WERI-Rb-1 (cell line): ENCODE measurements around the gene CENPP.

Source experiments
- DNase-seq: peaks from one replicate; pipeline ENCODE4 v3.0.0-alpha.2; 2020
- H3K27ac ChIP-seq: fragments of 250-450 bp; sonication (Bioruptor Pico); 2 replicates; pipeline ENCODE4 v1.5.1; 2020; ENCODE audit warnings: mild to moderate bottlenecking, moderate library complexity
- H3K27me3 ChIP-seq: fragments of 250-450 bp; sonication (Bioruptor Pico); 2 replicates; pipeline ENCODE4 v1.5.1; 2021; ENCODE audit warnings: mild to moderate bottlenecking, low read depth, moderate library complexity; ENCODE audit not compliant: insufficient read depth, severe bottlenecking
- H3K36me3 ChIP-seq: fragments of 250-450 bp; sonication (Bioruptor Pico); 2 replicates; pipeline ENCODE4 v1.5.1; 2020; ENCODE audit warnings: mild to moderate bottlenecking, moderate library complexity
- H3K4me3 ChIP-seq: 2 replicates; pipeline ENCODE4 v1.5.1; 2011; ENCODE audit warnings: low read depth, mild to moderate bottlenecking, control low read depth, low read length
- H3K9me3 ChIP-seq: fragments of 250-450 bp; sonication (Bioruptor Pico); 2 replicates; pipeline ENCODE4 v1.5.1; 2021; ENCODE audit warnings: mild to moderate bottlenecking, moderate library complexity; ENCODE audit not compliant: severe bottlenecking
- TF ChIP-seq, protein P1 (sequence below): IDR thresholded peaks from 2 replicates; pipeline ENCODE4 v1.5.1; 2011; ENCODE audit warnings: low read depth, mild to moderate bottlenecking, control low read depth, inconsistent platforms, low read length

CENPP gene

DNA sequence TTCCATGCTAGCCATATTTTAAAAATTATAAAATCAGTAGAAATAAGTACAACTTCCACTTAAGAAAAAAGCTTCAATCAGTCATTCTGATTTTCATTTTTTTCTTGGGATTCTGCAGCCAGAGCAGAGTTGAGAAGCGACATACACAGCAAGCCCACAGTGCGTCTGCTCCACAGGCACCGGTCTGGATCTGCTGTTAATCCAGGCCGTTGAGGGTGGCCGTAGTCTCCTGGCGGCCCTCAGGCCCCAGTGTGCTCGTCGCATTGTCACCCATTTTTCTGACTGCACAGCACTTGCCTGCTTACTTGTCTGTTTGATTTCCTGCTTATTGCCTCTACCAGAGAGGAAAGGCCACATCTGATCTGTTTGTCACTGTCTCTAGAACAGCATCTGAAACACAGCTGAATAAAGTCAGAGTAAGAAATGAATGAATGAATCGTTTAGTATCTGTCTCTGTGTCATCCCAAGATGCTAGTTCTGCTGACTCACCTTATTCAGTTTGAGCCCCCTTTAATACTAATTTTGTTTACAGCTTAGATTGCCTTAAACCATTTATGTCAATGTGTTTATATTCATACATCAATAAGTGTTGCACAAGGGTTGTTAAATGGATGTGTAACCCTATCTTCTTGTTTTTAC, 168.1 kb downstream of the CENPP start:
- peak; percentile 18 for DNase-seq
- Histone ChIP-seq H3K27me3 (no peaks in the 10 kb centered on the region), H3K36me3 (no peaks in the 10 kb centered on the region), H3K9me3 (no peaks in the 10 kb centered on the region), H3K4me3 (no peak overlapping the region), H3K27ac (peak overlapping the region; percentile 23)
- TF ChIP-seq, protein P1, sequence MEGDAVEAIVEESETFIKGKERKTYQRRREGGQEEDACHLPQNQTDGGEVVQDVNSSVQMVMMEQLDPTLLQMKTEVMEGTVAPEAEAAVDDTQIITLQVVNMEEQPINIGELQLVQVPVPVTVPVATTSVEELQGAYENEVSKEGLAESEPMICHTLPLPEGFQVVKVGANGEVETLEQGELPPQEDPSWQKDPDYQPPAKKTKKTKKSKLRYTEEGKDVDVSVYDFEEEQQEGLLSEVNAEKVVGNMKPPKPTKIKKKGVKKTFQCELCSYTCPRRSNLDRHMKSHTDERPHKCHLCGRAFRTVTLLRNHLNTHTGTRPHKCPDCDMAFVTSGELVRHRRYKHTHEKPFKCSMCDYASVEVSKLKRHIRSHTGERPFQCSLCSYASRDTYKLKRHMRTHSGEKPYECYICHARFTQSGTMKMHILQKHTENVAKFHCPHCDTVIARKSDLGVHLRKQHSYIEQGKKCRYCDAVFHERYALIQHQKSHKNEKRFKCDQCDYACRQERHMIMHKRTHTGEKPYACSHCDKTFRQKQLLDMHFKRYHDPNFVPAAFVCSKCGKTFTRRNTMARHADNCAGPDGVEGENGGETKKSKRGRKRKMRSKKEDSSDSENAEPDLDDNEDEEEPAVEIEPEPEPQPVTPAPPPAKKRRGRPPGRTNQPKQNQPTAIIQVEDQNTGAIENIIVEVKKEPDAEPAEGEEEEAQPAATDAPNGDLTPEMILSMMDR: no peak

DNA sequence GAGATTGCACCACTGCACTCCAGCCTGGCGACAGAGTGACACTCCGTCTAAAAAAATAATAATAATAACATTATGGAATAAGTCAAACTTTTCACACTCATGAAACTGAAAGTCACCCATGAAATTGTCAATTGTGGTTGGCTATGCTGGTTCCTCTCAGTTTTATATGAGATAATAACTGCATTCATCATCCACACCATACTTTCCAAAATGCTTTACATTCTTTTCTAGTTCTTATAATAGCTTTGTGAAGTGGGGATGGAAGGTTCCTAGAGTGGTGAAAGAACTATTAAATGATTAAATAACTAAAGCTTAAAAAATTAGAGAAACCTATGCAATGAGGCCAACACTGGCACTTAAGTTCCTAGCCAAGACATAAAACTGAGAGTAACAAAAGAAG, 169.1 kb downstream of the CENPP start:
- no peaks in the 10 kb centered on the region for H3K36me3 ChIP-seq
- no peaks in the 10 kb centered on the region for H3K9me3 ChIP-seq
- no peak overlapping the region for H3K27ac ChIP-seq
- H3K4me3 ChIP-seq: no peak overlapping the region
- DNase-seq: no peak
- TF ChIP-seq, protein P1: no peak
- no peaks in the 10 kb centered on the region for H3K27me3 ChIP-seq

DNA sequence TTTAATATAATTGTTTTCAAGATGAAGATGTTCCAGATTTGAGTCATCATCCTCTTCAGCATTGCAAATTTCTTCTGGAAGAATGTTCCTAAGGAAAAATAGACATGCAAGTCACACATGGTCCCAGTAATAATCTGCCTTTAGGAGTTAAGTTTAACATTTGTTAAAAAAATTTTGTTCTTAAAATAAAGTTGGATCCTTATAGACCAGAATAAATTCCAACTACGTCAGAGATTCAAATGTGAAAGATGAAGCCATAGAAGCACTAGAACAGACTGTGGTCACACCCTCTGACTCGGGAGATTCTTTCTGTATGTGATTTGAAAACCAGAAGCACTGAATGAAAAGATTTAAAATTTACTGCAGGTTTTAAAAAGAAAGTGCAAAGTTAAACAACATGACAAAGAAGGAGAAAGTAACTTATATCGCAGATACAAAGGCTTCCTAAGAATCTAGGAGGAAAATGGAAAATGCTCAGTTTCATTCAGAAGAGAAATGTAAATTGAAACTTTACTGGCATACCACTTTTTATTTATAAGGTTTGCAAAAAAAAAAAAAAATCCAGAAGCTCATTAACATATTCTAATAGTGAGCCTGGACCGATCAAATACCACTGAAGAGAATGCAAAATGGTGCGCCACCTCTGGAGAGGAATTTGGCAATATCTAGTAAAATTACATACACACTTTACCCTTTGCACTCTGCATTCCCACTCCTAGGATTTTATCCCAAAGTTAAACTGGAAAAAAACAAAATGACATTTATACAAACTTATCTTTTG, 170.8 kb downstream of the CENPP start:
- H3K4me3 ChIP-seq: no peak overlapping the region
- no peaks in the 10 kb centered on the region for H3K9me3 ChIP-seq
- DNase-seq: no peak
- TF ChIP-seq, protein P1: no peak
- no peaks in the 10 kb centered on the region for H3K36me3 ChIP-seq
- no peaks in the 10 kb centered on the region for H3K27me3 ChIP-seq
- H3K27ac ChIP-seq: no peak overlapping the region

DNA sequence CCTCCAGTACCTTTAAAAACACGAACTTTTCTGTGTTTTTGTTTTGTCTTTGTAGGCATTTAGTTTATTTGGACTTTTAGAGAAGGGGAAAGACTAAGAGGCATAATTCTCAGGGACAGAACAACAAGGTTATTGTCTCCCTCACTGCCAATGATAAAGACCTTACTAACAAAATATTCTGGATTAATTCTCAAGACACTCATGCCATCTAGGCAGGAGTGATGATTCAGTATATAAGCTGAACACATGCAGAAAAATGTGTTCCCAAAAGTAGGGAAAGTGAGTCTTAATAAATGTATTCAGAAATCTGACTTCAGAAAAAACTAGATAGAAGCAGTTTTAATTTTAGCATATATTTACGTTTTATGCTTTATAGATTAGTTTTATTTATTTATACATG, 173.9 kb downstream of the CENPP start:
- TF ChIP-seq, protein P1: no peak
- Histone ChIP-seq H3K4me3 (no peak overlapping the region), H3K36me3 (no peaks in the 10 kb centered on the region), H3K27me3 (no peaks in the 10 kb centered on the region), H3K27ac (no peak overlapping the region), H3K9me3 (no peaks in the 10 kb centered on the region)
- no peak for DNase-seq

DNA sequence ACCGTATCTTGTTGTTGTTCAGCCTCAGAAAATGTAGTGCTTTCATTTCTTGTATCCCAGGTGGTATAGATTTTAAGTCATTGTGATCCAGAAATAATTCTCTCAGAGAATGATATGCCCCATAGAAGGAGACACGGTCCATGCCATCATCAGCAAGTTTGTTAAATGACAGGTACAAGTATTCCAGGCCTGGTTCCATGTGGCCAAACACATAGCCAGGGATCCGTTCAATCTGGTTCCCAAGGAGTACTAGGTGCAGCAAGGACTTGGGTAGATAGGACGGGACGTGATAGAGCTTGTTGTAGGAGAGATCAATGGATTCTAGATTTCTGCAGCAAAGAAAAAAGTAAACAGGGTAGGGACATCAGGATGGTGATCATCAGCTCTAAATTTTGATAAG, 175.0 kb downstream of the CENPP start:
- no peak for DNase-seq

More for the DNA sequence above, 175.0 kb downstream of the CENPP start:
- Histone ChIP-seq H3K4me3 (no peak overlapping the region), H3K36me3 (no peaks in the 10 kb centered on the region), H3K27me3 (no peaks in the 10 kb centered on the region), H3K9me3 (no peaks in the 10 kb centered on the region), H3K27ac (no peak overlapping the region)
- TF ChIP-seq, protein P1: no peak
